GM23338 (cell line): ENCODE data around the gene DAPK1.

Source experiments
- CREB1 ChIP-seq: fragments of 250-450 bp; sonication (Bioruptor Pico); IDR thresholded peaks from 2 replicates; pipeline ENCODE4 v1.5.0; 2020; ENCODE audit warnings: low read depth, mild to moderate bottlenecking, moderate library complexity
- EZH2 ChIP-seq: fragments of 200-600 bp; sonication (generic); IDR thresholded peaks from one replicate; pipeline ENCODE4 v1.8.0; 2017; ENCODE audit warnings: antibody characterized with exemption, mild to moderate bottlenecking, low read depth; ENCODE audit not compliant: unreplicated experiment
- EZH2phosphoT487 ChIP-seq: fragments of 200-600 bp; sonication (generic); IDR thresholded peaks from one replicate; pipeline ENCODE4 v1.8.1; 2018; ENCODE audit warnings: antibody characterized with exemption; ENCODE audit not compliant: unreplicated experiment
- JUNB ChIP-seq: IDR thresholded peaks from one replicate; pipeline ENCODE4 v1.6.1; 2016; ENCODE audit warnings: antibody characterized with exemption; ENCODE audit not compliant: unreplicated experiment
- POLR2AphosphoS5 ChIP-seq: IDR thresholded peaks from 2 replicates; pipeline ENCODE4 v1.6.1; 2016; ENCODE audit warnings: antibody characterized with exemption, low read depth
- STAT1 ChIP-seq: IDR thresholded peaks from one replicate; pipeline ENCODE4 v1.6.1; 2016; ENCODE audit warnings: antibody characterized with exemption; ENCODE audit not compliant: unreplicated experiment
- ZNF331 ChIP-seq: fragments of 250-450 bp; sonication (Bioruptor Pico); IDR thresholded peaks from 2 replicates; pipeline ENCODE4 v1.5.0; 2020; ENCODE audit warnings: low read depth, mild to moderate bottlenecking, moderate library complexity
- TF ChIP-seq, protein P1 (sequence below), 2 experiments: fragments of 200-600 bp in 1 of 2; sonication (generic) in 1 of 2; conservative IDR thresholded peaks; 2 replicates each; pipeline versions ENCODE4 v1.5.1 to v1.6.1; 2016 to 2017; ENCODE audit warnings: antibody characterized with exemption in 2 of 2, low read depth in 2 of 2, mild to moderate bottlenecking in 2 of 2, moderate library complexity in 1 of 2
- TF ChIP-seq, protein P2 (sequence below): IDR thresholded peaks from one replicate; pipeline ENCODE4 v1.6.1; 2018; ENCODE audit warnings: antibody characterized with exemption; ENCODE audit not compliant: unreplicated experiment
- TF ChIP-seq, protein P3 (sequence below): fragments of 250-450 bp; sonication (Bioruptor Pico); IDR thresholded peaks from 2 replicates; pipeline ENCODE4 v1.5.0; 2020; ENCODE audit warnings: mild to moderate bottlenecking, moderate library complexity

DNA sequence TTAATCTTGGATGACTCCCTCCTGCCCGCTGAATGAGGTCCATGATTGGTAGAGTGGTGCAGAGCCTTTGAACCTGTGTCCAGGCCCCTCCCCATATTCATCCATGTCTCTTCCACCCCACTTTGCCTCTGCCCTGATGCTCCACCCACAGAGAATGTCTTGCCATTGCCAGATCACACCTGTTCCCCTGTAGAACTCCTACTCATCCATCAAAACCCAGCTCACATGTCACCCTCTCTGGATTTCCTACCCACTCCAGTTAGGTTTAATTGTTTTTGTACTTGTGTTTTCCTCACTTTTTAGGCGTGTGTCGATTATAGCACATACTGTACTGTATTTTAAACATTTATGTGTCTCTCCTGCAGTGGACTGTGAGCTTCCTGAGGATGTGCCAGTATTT is 121.3 kb downstream of the DAPK1 start:
- TF ChIP-seq, protein P1, sequence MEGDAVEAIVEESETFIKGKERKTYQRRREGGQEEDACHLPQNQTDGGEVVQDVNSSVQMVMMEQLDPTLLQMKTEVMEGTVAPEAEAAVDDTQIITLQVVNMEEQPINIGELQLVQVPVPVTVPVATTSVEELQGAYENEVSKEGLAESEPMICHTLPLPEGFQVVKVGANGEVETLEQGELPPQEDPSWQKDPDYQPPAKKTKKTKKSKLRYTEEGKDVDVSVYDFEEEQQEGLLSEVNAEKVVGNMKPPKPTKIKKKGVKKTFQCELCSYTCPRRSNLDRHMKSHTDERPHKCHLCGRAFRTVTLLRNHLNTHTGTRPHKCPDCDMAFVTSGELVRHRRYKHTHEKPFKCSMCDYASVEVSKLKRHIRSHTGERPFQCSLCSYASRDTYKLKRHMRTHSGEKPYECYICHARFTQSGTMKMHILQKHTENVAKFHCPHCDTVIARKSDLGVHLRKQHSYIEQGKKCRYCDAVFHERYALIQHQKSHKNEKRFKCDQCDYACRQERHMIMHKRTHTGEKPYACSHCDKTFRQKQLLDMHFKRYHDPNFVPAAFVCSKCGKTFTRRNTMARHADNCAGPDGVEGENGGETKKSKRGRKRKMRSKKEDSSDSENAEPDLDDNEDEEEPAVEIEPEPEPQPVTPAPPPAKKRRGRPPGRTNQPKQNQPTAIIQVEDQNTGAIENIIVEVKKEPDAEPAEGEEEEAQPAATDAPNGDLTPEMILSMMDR (conservative IDR thresholded peaks at IDR 0.05; ENCODE audit: low read depth in 2 of 2) = no peak
- no peak for TF ChIP-seq POLR2AphosphoS5
- TF ChIP-seq, protein P2, sequence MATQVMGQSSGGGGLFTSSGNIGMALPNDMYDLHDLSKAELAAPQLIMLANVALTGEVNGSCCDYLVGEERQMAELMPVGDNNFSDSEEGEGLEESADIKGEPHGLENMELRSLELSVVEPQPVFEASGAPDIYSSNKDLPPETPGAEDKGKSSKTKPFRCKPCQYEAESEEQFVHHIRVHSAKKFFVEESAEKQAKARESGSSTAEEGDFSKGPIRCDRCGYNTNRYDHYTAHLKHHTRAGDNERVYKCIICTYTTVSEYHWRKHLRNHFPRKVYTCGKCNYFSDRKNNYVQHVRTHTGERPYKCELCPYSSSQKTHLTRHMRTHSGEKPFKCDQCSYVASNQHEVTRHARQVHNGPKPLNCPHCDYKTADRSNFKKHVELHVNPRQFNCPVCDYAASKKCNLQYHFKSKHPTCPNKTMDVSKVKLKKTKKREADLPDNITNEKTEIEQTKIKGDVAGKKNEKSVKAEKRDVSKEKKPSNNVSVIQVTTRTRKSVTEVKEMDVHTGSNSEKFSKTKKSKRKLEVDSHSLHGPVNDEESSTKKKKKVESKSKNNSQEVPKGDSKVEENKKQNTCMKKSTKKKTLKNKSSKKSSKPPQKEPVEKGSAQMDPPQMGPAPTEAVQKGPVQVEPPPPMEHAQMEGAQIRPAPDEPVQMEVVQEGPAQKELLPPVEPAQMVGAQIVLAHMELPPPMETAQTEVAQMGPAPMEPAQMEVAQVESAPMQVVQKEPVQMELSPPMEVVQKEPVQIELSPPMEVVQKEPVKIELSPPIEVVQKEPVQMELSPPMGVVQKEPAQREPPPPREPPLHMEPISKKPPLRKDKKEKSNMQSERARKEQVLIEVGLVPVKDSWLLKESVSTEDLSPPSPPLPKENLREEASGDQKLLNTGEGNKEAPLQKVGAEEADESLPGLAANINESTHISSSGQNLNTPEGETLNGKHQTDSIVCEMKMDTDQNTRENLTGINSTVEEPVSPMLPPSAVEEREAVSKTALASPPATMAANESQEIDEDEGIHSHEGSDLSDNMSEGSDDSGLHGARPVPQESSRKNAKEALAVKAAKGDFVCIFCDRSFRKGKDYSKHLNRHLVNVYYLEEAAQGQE = no peak
- no peak for TF ChIP-seq EZH2
- no peak for TF ChIP-seq JUNB
- TF ChIP-seq, protein P3, sequence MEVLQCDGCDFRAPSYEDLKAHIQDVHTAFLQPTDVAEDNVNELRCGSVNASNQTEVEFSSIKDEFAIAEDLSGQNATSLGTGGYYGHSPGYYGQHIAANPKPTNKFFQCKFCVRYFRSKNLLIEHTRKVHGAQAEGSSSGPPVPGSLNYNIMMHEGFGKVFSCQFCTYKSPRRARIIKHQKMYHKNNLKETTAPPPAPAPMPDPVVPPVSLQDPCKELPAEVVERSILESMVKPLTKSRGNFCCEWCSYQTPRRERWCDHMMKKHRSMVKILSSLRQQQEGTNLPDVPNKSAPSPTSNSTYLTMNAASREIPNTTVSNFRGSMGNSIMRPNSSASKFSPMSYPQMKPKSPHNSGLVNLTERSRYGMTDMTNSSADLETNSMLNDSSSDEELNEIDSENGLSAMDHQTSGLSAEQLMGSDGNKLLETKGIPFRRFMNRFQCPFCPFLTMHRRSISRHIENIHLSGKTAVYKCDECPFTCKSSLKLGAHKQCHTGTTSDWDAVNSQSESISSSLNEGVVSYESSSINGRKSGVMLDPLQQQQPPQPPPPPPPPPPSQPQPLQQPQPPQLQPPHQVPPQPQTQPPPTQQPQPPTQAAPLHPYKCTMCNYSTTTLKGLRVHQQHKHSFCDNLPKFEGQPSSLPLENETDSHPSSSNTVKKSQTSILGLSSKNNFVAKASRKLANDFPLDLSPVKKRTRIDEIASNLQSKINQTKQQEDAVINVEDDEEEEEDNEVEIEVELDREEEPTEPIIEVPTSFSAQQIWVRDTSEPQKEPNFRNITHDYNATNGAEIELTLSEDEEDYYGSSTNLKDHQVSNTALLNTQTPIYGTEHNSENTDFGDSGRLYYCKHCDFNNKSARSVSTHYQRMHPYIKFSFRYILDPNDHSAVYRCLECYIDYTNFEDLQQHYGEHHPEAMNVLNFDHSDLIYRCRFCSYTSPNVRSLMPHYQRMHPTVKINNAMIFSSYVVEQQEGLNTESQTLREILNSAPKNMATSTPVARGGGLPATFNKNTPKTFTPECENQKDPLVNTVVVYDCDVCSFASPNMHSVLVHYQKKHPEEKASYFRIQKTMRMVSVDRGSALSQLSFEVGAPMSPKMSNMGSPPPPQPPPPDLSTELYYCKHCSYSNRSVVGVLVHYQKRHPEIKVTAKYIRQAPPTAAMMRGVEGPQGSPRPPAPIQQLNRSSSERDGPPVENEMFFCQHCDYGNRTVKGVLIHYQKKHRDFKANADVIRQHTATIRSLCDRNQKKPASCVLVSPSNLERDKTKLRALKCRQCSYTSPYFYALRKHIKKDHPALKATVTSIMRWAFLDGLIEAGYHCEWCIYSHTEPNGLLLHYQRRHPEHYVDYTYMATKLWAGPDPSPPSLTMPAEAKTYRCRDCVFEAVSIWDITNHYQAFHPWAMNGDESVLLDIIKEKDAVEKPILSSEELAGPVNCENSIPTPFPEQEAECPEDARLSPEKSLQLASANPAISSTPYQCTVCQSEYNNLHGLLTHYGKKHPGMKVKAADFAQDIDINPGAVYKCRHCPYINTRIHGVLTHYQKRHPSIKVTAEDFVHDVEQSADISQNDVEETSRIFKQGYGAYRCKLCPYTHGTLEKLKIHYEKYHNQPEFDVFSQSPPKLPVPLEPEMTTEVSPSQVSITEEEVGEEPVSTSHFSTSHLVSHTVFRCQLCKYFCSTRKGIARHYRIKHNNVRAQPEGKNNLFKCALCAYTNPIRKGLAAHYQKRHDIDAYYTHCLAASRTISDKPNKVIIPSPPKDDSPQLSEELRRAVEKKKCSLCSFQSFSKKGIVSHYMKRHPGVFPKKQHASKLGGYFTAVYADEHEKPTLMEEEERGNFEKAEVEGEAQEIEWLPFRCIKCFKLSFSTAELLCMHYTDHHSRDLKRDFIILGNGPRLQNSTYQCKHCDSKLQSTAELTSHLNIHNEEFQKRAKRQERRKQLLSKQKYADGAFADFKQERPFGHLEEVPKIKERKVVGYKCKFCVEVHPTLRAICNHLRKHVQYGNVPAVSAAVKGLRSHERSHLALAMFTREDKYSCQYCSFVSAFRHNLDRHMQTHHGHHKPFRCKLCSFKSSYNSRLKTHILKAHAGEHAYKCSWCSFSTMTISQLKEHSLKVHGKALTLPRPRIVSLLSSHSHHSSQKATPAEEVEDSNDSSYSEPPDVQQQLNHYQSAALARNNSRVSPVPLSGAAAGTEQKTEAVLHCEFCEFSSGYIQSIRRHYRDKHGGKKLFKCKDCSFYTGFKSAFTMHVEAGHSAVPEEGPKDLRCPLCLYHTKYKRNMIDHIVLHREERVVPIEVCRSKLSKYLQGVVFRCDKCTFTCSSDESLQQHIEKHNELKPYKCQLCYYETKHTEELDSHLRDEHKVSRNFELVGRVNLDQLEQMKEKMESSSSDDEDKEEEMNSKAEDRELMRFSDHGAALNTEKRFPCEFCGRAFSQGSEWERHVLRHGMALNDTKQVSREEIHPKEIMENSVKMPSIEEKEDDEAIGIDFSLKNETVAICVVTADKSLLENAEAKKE (CRISPR knock-in tag) = no peak
- TF ChIP-seq ZNF331 (CRISPR knock-in tag) = no peak
- no peak for TF ChIP-seq EZH2phosphoT487
- TF ChIP-seq STAT1 = no peak
- no peak for TF ChIP-seq CREB1 (CRISPR knock-in tag)
